NCI-H526 treated with DMSO at 0.1 percent for 48 hours (cell line): ENCODE data around the gene ZSCAN5C.
"Not testable (repeated sequence)": the region's sequence is repeated elsewhere in the genome, so short reads cannot be mapped to it uniquely, and the experiment has no call there.

Experiments used
- DNase-seq: peaks from one replicate; lab custom pipeline; 2025; lab: John Stamatoyannopoulos, UW

The ZSCAN5C gene

GRCh38 chr19:56201973-56202372, at the start of gene ZSCAN5C:
Gene ZSCAN5C, plus strand, starts transcription at chr19:56202273. Its CDS starts 3,641 bp downstream, at chr19:56205914.
- no peak for DNase-seq

DNA sequence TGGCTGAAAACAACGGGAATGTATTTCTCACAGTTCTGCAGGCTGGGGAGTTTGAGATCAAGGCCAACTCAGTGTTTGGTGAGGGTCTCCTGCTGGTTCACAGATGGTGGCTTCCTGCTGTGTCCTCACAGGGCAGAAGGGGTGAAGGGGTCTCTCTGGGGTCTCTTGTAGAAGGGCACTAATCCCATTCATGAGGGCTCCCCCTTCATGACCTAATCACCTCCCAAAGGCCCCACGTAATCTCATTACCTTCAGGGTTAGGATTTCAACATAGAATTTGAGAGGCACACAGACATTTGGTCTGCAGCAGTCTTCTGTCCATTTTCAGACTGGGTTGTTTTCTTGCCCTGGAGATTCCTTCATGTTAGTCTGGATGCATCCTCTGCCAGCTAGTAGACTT, 49.4 kb upstream of the ZSCAN5C start:
- no peak for DNase-seq

DNA sequence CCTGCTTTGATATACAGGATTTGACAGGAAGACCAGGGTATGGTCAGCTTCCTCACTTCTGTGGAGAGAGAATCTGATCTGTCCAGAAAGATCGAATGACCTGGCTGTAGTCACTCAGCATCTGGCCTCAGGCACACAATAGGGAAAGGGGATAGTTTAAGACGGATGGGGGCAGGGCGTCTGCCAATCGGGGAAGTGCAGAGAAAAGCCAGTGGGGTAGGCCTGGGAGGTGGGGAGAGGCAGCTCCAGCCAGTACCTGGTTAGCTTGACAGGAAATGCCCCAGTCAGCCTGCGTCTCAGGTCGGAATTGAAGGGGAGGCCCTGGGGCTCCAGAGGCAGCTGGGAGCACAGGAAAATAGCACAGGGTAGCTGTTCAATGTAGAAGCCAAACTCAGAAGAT, 48.6 kb upstream of the ZSCAN5C start:
- no peak for DNase-seq

GRCh38 chr19:56155124-56155687, 46.9 kb upstream of the ZSCAN5C start:
- DNase-seq: no peak

DNA sequence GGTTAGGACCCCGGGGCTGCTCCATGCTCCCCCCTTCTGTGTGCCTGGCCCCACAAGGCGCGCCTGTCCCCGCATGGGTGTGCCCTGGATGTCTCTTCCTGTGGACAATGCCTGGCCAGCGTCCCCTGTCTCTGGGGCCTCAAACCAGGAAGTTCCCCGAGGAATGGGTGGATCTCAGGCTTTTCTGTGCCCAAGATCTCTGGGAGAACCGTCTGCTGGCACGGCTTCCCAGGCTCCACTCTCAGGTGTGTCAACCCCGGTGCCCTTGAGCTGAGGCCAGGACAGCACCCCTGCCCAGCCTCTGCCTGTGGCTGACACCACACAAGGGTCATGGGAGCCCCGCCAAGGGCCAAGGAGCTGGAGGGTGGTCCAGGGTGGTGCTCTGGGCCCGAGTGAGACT, 45.3 kb upstream of the ZSCAN5C start:
- no peak for DNase-seq

GRCh38 chr19:56158170-56158757, 43.8 kb upstream of the ZSCAN5C start:
- no peak for DNase-seq

- DNase-seq: no peak
These were observed 43.0 kb upstream of the ZSCAN5C start for GRCh38 chr19:56159009-56159559.

DNA sequence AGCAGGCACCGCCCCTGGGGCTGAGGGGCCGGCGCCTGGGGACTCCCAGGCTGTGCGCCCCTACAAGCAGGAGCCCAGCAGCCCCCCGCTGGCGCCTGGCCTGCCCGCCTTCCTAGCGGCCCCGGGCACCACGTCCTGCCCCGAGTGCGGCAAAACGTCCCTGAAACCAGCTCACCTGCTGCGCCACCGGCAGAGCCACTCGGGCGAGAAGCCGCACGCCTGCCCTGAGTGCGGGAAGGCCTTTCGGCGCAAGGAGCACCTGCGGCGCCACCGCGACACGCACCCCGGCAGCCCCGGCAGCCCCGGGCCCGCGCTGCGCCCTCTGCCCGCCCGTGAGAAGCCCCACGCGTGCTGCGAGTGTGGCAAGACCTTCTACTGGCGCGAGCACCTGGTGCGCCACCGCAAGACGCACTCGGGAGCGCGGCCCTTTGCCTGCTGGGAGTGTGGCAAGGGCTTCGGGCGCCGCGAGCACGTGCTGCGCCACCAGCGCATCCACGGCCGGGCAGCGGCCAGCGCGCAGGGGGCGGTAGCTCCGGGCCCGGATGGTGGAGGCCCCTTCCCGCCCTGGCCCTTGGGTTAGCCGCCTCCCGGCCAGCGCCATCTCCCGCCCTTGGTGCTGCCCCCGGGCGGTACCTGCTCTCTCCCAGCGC, 42.3 kb upstream of the ZSCAN5C start:
- DNase-seq: no peak

- no peak for DNase-seq
These were observed 40.5 kb upstream of the ZSCAN5C start for GRCh38 chr19:56161534-56161933.

DNA sequence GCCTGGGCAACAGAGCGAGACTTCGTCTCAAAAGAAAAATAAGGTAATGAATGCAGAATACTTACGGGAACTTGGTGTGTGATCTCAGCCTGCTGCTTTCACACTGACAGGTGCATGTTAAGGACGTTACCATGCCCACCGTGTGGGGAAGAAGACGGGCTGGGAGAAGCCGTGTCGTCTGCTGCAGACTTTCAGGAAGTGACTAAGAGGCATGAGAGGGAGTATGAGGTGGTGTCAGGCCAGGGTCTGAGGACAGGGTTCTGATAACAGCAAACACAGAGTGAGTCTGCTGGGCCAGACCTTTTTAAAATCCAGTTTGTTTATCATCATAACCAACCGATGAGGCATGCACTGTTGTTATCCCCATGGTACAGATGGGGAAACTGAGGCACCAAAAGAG, 39.8 kb upstream of the ZSCAN5C start:
- DNase-seq: no peak

GRCh38 chr19:56163097-56163496, 39.0 kb upstream of the ZSCAN5C start:
- DNase-seq: no peak

DNA sequence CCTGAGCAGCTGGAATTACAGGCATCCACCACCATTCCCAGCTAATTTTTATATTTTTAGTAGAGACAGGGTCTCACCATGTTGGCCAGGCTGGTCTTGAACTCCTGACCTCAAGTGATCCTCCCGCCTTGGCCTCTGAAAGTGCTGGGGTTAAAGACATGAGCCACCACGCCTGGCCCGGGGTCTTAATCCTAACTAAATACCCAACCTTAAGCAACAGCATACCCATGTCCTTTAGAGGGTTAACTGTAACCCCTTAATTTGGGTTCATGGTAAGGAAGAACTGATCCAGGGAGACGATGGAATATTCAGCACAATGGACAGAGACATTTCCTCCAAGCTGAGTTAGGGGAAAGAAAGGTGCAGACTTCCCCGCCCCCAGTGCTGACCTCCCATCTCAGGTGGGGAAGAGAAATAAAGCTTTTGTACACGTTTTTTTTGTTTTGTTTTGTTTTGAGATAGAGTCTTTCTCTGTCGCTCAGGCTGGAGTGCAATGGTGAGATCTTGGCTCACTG, 35.0 kb upstream of the ZSCAN5C start:
- no peak for DNase-seq

DNA sequence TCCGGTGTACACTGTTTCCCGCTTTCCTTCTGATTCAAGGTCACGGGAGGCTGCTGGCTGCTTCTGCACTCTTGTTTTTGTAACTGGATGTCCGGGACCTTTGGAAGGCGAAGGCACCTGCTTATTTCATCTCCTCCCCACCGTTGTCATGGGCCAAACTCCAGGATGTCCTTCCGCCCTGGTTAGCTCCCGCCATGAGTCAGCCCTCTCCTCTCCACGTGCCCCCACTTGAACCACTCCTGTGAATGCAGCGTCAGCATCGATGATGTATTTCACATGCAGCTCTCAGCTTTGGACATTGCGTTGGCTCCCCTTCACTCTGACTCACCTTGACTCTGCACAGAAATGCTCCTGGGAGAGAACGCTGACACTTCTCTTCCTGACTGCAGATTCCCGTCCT, 31.8 kb upstream of the ZSCAN5C start:
- DNase-seq: no peak

DNA sequence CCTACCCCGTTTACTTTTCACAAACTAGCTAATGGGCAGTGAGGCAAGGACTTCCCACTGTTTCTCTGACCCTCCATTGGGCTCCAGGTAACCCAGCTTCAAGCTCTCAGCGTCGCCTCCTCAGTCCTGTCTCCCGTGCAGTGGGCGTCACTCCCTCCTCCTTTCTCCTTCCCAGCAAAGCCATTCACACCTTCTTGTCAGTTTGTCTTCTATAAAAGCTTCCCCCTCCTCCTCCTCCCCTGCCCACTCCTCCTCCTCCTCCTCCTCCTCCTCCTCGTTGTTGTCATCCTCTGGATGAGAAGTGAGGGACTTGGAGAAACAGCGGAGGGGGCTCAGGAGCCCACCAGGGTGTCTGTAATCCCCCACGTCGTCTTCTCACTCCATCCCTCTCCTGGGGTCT, 28.0 kb upstream of the ZSCAN5C start:
- no peak for DNase-seq

DNA sequence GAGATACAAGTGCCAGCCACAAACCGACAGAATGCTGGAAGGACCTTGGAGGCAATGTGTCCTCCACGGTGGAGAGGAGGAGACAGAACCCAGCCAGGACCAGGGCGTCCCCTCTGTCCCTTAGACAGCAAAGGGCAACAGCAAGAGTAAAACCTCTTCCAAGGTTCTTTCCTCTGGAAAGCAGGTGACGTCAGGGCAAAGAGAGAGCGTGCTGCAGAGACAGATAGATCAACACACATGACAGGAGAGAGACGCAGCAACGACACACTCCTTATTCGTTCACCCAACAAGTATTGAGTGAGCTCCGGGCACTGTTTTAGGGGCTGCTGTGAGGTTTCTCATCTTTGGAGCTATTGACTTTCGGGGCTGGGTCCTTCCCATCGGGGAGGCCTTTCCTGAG, 27.5 kb upstream of the ZSCAN5C start:
- no peak for DNase-seq

DNA sequence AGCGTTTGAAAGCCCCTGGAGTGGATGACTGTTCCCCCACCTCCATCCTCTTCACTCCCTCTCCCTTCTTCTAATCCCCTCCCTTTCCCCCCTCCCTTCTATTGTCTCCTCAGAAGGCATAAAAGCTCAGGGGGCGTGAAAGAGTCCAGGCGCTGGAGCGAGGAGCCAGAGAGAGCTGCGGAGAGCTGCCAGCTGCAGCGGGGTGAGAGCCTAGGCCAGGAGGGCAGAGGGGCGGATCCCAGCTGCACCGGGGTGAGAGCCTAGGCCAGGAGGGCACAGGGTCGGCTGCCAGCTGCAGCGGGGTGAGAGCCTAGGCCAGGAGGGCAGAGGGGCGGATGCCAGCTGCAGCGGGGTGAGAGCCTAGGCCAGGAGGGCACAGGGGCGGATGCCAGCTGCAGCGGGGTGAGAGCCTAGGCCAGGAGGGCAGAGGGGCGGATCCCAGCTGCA, 26.2 kb upstream of the ZSCAN5C start, which contains the start of gene GALP:
TSS of gene GALP (plus strand) at position 148 of the 447 bp plus-strand sequence. CDS start 1,101 bp downstream, outside the sequence.
- not testable (repeated sequence) for DNase-seq

DNA sequence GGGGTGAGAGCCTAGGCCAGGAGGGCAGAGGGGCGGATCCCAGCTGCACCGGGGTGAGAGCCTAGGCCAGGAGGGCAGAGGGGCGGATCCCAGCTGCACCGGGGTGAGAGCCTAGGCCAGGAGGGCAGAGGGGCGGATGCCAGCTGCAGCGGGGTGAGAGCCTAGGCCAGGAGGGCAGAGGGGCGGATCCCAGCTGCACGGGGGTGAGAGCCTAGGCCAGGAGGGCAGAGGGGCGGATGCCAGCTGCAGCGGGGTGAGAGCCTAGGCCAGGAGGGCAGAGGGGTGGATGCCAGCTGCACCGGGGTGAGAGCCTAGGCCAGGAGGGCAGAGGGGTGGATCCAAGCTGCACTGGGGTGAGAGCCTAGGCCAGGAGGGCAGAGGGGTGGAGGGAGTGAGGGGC, 25.8 kb upstream of the ZSCAN5C start:
- not testable (repeated sequence) for DNase-seq

GRCh38 chr19:56176881-56177280, 25.2 kb upstream of the ZSCAN5C start:
- DNase-seq: no peak

DNA sequence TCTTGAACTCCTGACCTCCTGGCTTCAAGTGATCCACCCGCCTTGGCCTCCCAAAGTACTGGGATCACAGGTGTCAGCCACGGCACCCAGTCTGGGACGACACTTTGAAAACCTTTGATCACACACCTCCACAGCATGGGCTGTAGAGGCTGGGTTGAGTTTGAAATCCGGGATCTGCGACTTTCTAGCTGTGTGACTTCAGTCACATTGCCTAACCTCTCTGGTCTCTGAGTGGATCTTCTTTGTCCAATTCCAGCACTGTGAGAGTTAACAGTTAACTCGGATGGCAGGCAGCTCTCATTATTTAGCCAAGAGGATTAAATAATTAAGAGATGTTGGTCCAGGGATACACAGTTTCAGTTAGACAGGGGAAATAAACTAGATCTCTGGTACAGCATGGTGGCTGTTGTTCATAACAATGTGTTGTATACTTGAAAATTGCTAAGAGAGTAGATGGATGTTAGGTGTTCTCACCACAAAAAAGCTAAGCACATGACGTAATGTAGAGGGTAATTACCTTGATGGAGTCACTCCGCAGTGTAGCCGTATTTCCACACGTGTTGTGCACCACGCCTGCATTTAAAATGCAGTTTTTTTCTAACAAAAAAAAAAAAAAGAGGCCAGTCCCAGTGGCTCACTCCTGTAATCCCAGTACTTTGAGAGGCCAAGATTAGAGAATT, 24.4 kb upstream of the ZSCAN5C start:
- no peak for DNase-seq

DNA sequence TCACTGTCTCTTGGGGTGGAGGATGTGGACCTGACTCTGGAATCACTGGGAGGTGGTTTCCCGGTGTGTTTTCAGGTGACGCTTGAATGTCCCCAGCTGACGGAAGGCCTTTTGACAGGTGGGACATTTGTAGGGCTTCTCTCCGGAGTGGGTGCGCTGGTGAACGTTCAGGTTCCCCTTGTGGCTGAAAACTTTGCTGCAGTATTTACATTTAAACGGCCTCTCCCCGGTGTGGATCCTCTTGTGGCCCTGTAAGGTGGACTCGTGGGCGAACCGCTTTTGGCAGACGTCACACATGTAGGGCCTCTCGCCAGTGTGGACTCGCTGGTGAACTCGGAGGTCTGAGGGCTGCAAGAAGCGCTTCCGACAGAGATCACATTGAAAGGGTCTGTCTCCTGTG, 12.3 kb upstream of the ZSCAN5C start:
- DNase-seq: no peak

DNA sequence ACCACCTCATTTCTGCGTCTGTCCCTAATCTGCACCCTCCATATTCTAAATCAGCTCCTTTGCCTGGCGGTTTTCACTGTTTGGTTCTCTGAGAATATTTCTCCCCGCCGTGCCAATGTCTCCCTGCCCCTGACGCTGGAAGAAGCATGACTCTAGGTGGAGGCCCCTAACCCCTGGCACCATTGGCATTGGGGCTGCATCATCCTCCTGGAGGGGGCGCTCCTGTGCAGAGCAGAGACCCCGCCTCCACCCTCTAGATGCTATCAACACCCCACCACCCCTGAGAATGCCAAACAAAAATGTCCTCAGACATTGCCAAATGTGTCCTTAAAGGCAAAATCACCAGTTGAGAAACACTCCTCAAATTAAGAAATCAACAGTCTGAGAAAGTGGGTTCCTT, 11.0 kb upstream of the ZSCAN5C start:
- no peak for DNase-seq

- DNase-seq: no peak
These were observed 10.4 kb upstream of the ZSCAN5C start for GRCh38 chr19:56191711-56192110.
